HCT116 (cell line): ENCODE data around the gene CASP7. TPM values are rescaled to one million over a fixed set of nuclear protein-coding genes. Genes with fewer than 3 reads are reported as not detected.

Experiments
- ATAC-seq: fragments of 200-7000 bp; cut with Tn5 transposase; 2 replicates; pipeline ENCODE4 v1.9.1; 2020; ENCODE audit warnings: mild to moderate bottlenecking, moderate library complexity
- BruUV-seq: library from RNA; stranded (reverse); fragments of 400-500 nt; replicated peaks from 2 replicates; lab custom pipeline; 2021; lab: Mats Ljungman, UMichigan
- CTCF ChIA-PET: fragments of 300-600 bp; sonication (Branson Sonifier 250); formaldehyde crosslinking; loops from one replicate; lab custom pipeline; 2021; ENCODE audit warnings: antibody characterized with exemption; lab: Charles Lee
- POLR2A ChIA-PET: fragments of 300-600, 350-600 bp; sonication (Branson Sonifier 250); formaldehyde crosslinking; loops from one replicate; lab custom pipeline; 2021; ENCODE audit warnings: antibody characterized with exemption; lab: Charles Lee
- RAD21 ChIA-PET, 2 experiments: fragments of 300-600 bp; sonication (Branson Sonifier 250); formaldehyde crosslinking; loops; one replicate each; lab custom pipeline; 2023; ENCODE audit warnings: low total read pairs in 2 of 2; ENCODE audit not compliant: uncharacterized antibody in 2 of 2, unreplicated experiment in 2 of 2, low non-redundant PET in 1 of 2; lab: Charles Lee
- DNase-seq: peaks from one replicate; pipeline ENCODE4 v3.0.0-alpha.2; 2010; ENCODE audit warnings: low read depth, low spot score
- H2AFZ ChIP-seq: fragments of 200-600 bp; shearing (Covaris generic), sonication (generic); 2 replicates; pipeline ENCODE4 v1.6.1; 2017; ENCODE audit warnings: low read depth, mixed run types, mixed read lengths, antibody characterized with exemption, low read length; ENCODE audit not compliant: poor library complexity, severe bottlenecking
- H3K27ac ChIP-seq: 2 replicates; pipeline ENCODE4 v1.5.1; 2012; ENCODE audit warnings: low read depth, low read length
- H3K27me3 ChIP-seq: fragments of 200-600 bp; sonication (generic); 2 replicates; pipeline ENCODE4 v1.6.1; 2016; ENCODE audit warnings: mixed run types, low read length, mixed read lengths; ENCODE audit not compliant: insufficient read depth
- H3K36me3 ChIP-seq, 2 experiments: fragments of 200-500 bp in 1 of 2; fragments of 200-600 bp in 1 of 2; sonication (Bioruptor generic) in 1 of 2; sonication (generic) in 1 of 2; 2 replicates each; pipeline versions ENCODE4 v1.5.1 to v1.6.1; 2014 to 2016; ENCODE audit warnings: low read length in 2 of 2, inconsistent platforms in 1 of 2, mixed read lengths in 1 of 2, mixed run types in 1 of 2; ENCODE audit not compliant: insufficient read depth in 2 of 2, control insufficient read depth in 1 of 2
- H3K4me1 ChIP-seq, 2 experiments: fragments of 200-600 bp in 1 of 2; sonication (generic) in 1 of 2; 2 replicates each; pipeline versions ENCODE4 v1.5.1 to v1.6.1; 2012 to 2017; ENCODE audit warnings: low read length in 2 of 2, inconsistent platforms in 1 of 2, mild to moderate bottlenecking in 1 of 2, mixed read lengths in 1 of 2, mixed run types in 1 of 2, moderate library complexity in 1 of 2; ENCODE audit not compliant: insufficient read depth in 2 of 2, control insufficient read depth in 1 of 2
- H3K4me2 ChIP-seq: fragments of 200-600 bp; sonication (generic); 2 replicates; pipeline ENCODE4 v1.6.1; 2017; ENCODE audit warnings: mixed run types, low read length, mixed read lengths
- H3K4me3 ChIP-seq, 2 experiments: fragments of 200-600 bp in 1 of 2; sonication (generic) in 1 of 2; replicated peaks in 1 of 2; 2 replicates each; pipeline ENCODE4 v1.5.1; 2011 to 2016; ENCODE audit warnings: low read length in 2 of 2, control low read depth in 1 of 2, low read depth in 1 of 2, mild to moderate bottlenecking in 1 of 2, mixed read lengths in 1 of 2, mixed run types in 1 of 2
- H3K79me2 ChIP-seq: fragments of 200-600 bp; sonication (generic); 2 replicates; pipeline ENCODE4 v1.6.1; 2017; ENCODE audit warnings: mild to moderate bottlenecking, mixed run types, low read length, moderate library complexity, mixed read lengths; ENCODE audit not compliant: insufficient read depth
- H3K9ac ChIP-seq: fragments of 200-600 bp; sonication (generic); 2 replicates; pipeline ENCODE4 v1.6.1; 2016; ENCODE audit warnings: low read length, mixed read lengths
- H3K9me2 ChIP-seq: fragments of 200-600 bp; sonication (generic), shearing (Covaris generic); 2 replicates; pipeline ENCODE4 v1.6.1; 2017; ENCODE audit warnings: mixed run types, mild to moderate bottlenecking, moderate library complexity; ENCODE audit not compliant: insufficient read depth
- H3K9me3 ChIP-seq, 2 experiments: fragments of 200-500 bp in 1 of 2; fragments of 200-600 bp in 1 of 2; sonication (Bioruptor generic) in 1 of 2; sonication (generic) in 1 of 2; 2 replicates each; pipeline ENCODE4 v1.6.1; 2014 to 2017; ENCODE audit warnings: low read length in 2 of 2, mixed read lengths in 2 of 2, inconsistent platforms in 1 of 2, low read depth in 1 of 2, mild to moderate bottlenecking in 1 of 2, mixed run types in 1 of 2, moderate library complexity in 1 of 2; ENCODE audit not compliant: control insufficient read depth in 1 of 2, insufficient read depth in 1 of 2
- H4K20me1 ChIP-seq: fragments of 200-600 bp; sonication (generic), shearing (Covaris generic); 2 replicates; pipeline ENCODE4 v1.6.1; 2017; ENCODE audit warnings: mixed run types, mild to moderate bottlenecking, moderate library complexity; ENCODE audit not compliant: insufficient read depth
- ATF3 ChIP-seq: IDR thresholded peaks from 2 replicates; pipeline ENCODE4 v1.6.1; 2012
- CBX3 ChIP-seq: IDR thresholded peaks from 2 replicates; pipeline ENCODE4 v1.6.1; 2012; ENCODE audit warnings: low read depth
- CEBPB ChIP-seq: IDR thresholded peaks from 2 replicates; pipeline ENCODE4 v1.6.1; 2012; ENCODE audit warnings: low read depth
- CTCF ChIP-seq, 3 experiments: fragments of 200-600 bp in 1 of 3; sonication (generic) in 1 of 3; IDR thresholded peaks in 2 of 3; conservative IDR thresholded peaks in 1 of 3; 2 replicates each; pipeline ENCODE4 v1.5.1; 2012 to 2017; ENCODE audit warnings: low read depth in 2 of 3, low read length in 2 of 3, antibody characterized with exemption in 1 of 3, borderline replicate concordance in 1 of 3, control low read depth in 1 of 3, mild to moderate bottlenecking in 1 of 3, mixed read lengths in 1 of 3, mixed run types in 1 of 3, moderate library complexity in 1 of 3; ENCODE audit not compliant: insufficient read depth in 1 of 3
- EGR1 ChIP-seq: IDR thresholded peaks from 2 replicates; pipeline ENCODE4 v1.6.1; 2012; ENCODE audit warnings: low read depth
- ELF1 ChIP-seq: IDR thresholded peaks from 2 replicates; pipeline ENCODE4 v1.6.1; 2012; ENCODE audit warnings: low read depth, borderline replicate concordance
- EZH2phosphoT487 ChIP-seq: fragments of 200-600 bp; IDR thresholded peaks from 2 replicates; pipeline ENCODE4 v1.6.1; 2018; ENCODE audit warnings: antibody characterized with exemption, borderline replicate concordance
- FOSL1 ChIP-seq: IDR thresholded peaks from 2 replicates; pipeline ENCODE4 v1.6.1; 2012; ENCODE audit warnings: low read depth
- POLR2AphosphoS5 ChIP-seq: IDR thresholded peaks from 2 replicates; pipeline ENCODE4 v1.6.1; 2011; ENCODE audit warnings: mild to moderate bottlenecking, low read depth, low read length, moderate library complexity
- RAD21 ChIP-seq: IDR thresholded peaks from 2 replicates; pipeline ENCODE4 v1.6.1; 2012; ENCODE audit warnings: low read depth, mild to moderate bottlenecking
- REST ChIP-seq: IDR thresholded peaks from 2 replicates; pipeline ENCODE4 v1.6.1; 2012; ENCODE audit warnings: low read depth
- SP1 ChIP-seq: IDR thresholded peaks from 2 replicates; pipeline ENCODE4 v1.6.1; 2012; ENCODE audit warnings: low read depth
- TCF7L2 ChIP-seq: IDR thresholded peaks from 2 replicates; pipeline ENCODE4 v1.7.0; 2011; ENCODE audit warnings: borderline replicate concordance, inconsistent platforms; ENCODE audit not compliant: insufficient read depth, insufficient read length; ENCODE audit errors: extremely low read depth
- YY1 ChIP-seq: IDR thresholded peaks from 2 replicates; pipeline ENCODE4 v1.6.1; 2011; ENCODE audit warnings: low read length, low read depth, moderate library complexity, mild to moderate bottlenecking; ENCODE audit not compliant: insufficient replicate concordance; ENCODE audit errors: extremely low read depth
- ZBTB33 ChIP-seq: IDR thresholded peaks from 2 replicates; pipeline ENCODE4 v1.6.1; 2011; ENCODE audit warnings: mild to moderate bottlenecking, low read length, moderate library complexity; ENCODE audit not compliant: insufficient replicate concordance; ENCODE audit errors: extremely low read depth
- ZNF274 ChIP-seq: fragments of 200-500 bp; sonication (Bioruptor generic); IDR thresholded peaks from 2 replicates; pipeline ENCODE4 v1.6.1; 2014; ENCODE audit warnings: mild to moderate bottlenecking, low read depth, low read length, inconsistent platforms
- intact Hi-C: fragments of 100-400 bp; cut with micrococcal nuclease; formaldehyde crosslinking; loops from 2 replicates; pipeline ENCODE4 v1.10.0; 2022
- total RNA-seq: library from RNA; stranded (reverse); gene quantifications from one replicate; pipeline ENCODE4 v1.2.1, GENCODE V29; 2021; ENCODE audit not compliant: unreplicated experiment

The CASP7 gene
- total RNA-seq, 1 experiment from 2014 or later: 30.5 TPM

- CTCF ChIA-PET: no interaction called here
- BruUV-seq: no TSS peak
- RAD21 ChIA-PET: no interaction called here
Observed at GRCh38 chr10:113651898-113652297, 27.8 kb upstream of the CASP7 start.

More at GRCh38 chr10:113651898-113652297, 27.8 kb upstream of the CASP7 start:
- Histone ChIP-seq H2AFZ (no peak overlapping the region), H3K4me3 (no peak overlapping the region), H3K4me1 (0 out of 4 replicates have a peak, but pooled peaks cover 0 to 2% of the 10 kb centered on the region in 2 experiments), H3K36me3 (no peaks in the 10 kb centered on the region), H4K20me1 (no peaks in the 10 kb centered on the region), H3K9me3 (no peaks in the 10 kb centered on the region), H3K4me2 (no peak overlapping the region), H3K9ac (no peak overlapping the region), H3K9me2 (no peaks in the 10 kb centered on the region), H3K79me2 (no peaks in the 10 kb centered on the region), H3K27me3 (0 out of 2 replicates have a peak, but pooled peaks cover 5% of the 10 kb centered on the region), H3K27ac (no peak overlapping the region)
- ATAC-seq: no peak
- POLR2A ChIA-PET: no interaction called here
- DNase-seq: no peak
- TF ChIP-seq CEBPB (no peak), ZBTB33 (no peak), FOSL1 (no peak), POLR2AphosphoS5 (no peak), EZH2phosphoT487 (no peak), EGR1 (no peak), CBX3 (no peak), ELF1 (no peak), CTCF (IDR thresholded peaks at IDR 0.05 in 2 of 3, conservative IDR thresholded peaks at IDR 0.05 in 1 of 3; ENCODE audit: borderline replicate concordance in 1 of 3, insufficient read depth in 1 of 3, low read depth in 2 of 3, low read length in 2 of 3) (no peak), RAD21 (no peak), YY1 (no peak), REST (no peak), ATF3 (no peak), ZNF274 (no peak), SP1 (no peak), TCF7L2 (no peak)
- intact Hi-C loops: no loop called here
